KMS-11 (cell line): ENCODE measurements around the gene DUSP1.

Experiments used
- H2AFZ ChIP-seq: fragments of 200-600 bp; sonication (generic); 2 replicates; pipeline ENCODE4 v1.6.1; 2016; ENCODE audit warnings: antibody characterized with exemption, mixed run types, low read depth
- H3K27ac ChIP-seq: fragments of 200-600 bp; sonication (generic); 2 replicates; pipeline ENCODE4 v1.6.1; 2016; ENCODE audit warnings: mild to moderate bottlenecking, mixed run types
- H3K27me3 ChIP-seq: fragments of 200-600 bp; sonication (generic); 2 replicates; pipeline ENCODE4 v1.6.1; 2017; ENCODE audit warnings: mild to moderate bottlenecking, low read depth, mixed run types, moderate library complexity; ENCODE audit not compliant: insufficient read depth
- H3K36me3 ChIP-seq: fragments of 200-600 bp; sonication (generic); 2 replicates; pipeline ENCODE4 v1.6.1; 2017; ENCODE audit warnings: mild to moderate bottlenecking, mixed run types; ENCODE audit not compliant: insufficient read depth
- H3K4me1 ChIP-seq: fragments of 200-600 bp; sonication (generic); 2 replicates; pipeline ENCODE4 v1.6.1; 2016; ENCODE audit warnings: mild to moderate bottlenecking, low read depth, mixed run types; ENCODE audit not compliant: poor library complexity, severe bottlenecking
- H3K4me2 ChIP-seq: fragments of 200-600 bp; sonication (generic); 2 replicates; pipeline ENCODE4 v1.7.0; 2016; ENCODE audit warnings: mild to moderate bottlenecking, mixed run types
- H3K4me3 ChIP-seq: fragments of 200-600 bp; sonication (generic); IDR thresholded peaks from 2 replicates; pipeline ENCODE4 v1.6.1; 2017; ENCODE audit warnings: low read depth, low read length, mixed read lengths; ENCODE audit not compliant: insufficient read depth
- H3K79me2 ChIP-seq: fragments of 200-600 bp; sonication (generic); 2 replicates; pipeline ENCODE4 v1.6.1; 2016; ENCODE audit warnings: low read depth, mixed run types; ENCODE audit not compliant: insufficient read depth
- H3K9ac ChIP-seq: fragments of 200-600 bp; sonication (generic); 2 replicates; pipeline ENCODE4 v1.6.1; 2016; ENCODE audit warnings: mild to moderate bottlenecking, mixed run types
- H4K20me1 ChIP-seq: fragments of 200-600 bp; sonication (generic); 2 replicates; pipeline ENCODE4 v1.6.1; 2016; ENCODE audit warnings: mild to moderate bottlenecking, mixed run types; ENCODE audit not compliant: insufficient read depth
- CTCF ChIP-seq: fragments of 200-600 bp; sonication (generic); conservative IDR thresholded peaks from 2 replicates; pipeline ENCODE4 v1.6.1; 2017; ENCODE audit warnings: low read depth, mild to moderate bottlenecking, antibody characterized with exemption, low read length, moderate library complexity, mixed read lengths

The DUSP1 gene

GRCh38 chr5:172764861-172765765 lies 5.9 kb downstream of the DUSP1 start:
- no peaks in the 10 kb centered on the region for H3K27me3 ChIP-seq
- H3K9ac ChIP-seq, result peak overlapping the region; percentile 82
- H4K20me1 ChIP-seq, result 0 out of 2 replicates have a peak, but pooled peaks cover 4% of the 10 kb centered on the region
- H3K79me2 ChIP-seq, result peaks cover 24% of the 10 kb centered on the region
- no peak for TF ChIP-seq CTCF
- H3K4me2 ChIP-seq, result peak overlapping the region; percentile 39
- H2AFZ ChIP-seq, result no peak overlapping the region
- H3K36me3 ChIP-seq, result no peaks in the 10 kb centered on the region
- H3K4me3 ChIP-seq, result no peak overlapping the region
- H3K27ac ChIP-seq, result peak overlapping the region; percentile 93
- H3K4me1 ChIP-seq, result peaks cover 49% of the 10 kb centered on the region

GRCh38 chr5:172763120-172763464 lies 7.9 kb downstream of the DUSP1 start:
- H3K4me2 ChIP-seq, result no peak overlapping the region
- no peaks in the 10 kb centered on the region for H3K27me3 ChIP-seq
- no peaks in the 10 kb centered on the region for H3K36me3 ChIP-seq
- peaks cover 33% of the 10 kb centered on the region for H3K4me1 ChIP-seq
- H4K20me1 ChIP-seq, result no peaks in the 10 kb centered on the region
- H3K9ac ChIP-seq, result no peak overlapping the region
- no peak for TF ChIP-seq CTCF
- H3K4me3 ChIP-seq, result no peak overlapping the region
- no peak overlapping the region for H2AFZ ChIP-seq
- H3K79me2 ChIP-seq, result peaks cover 4% of the 10 kb centered on the region; the same call in 1 of the 2 replicates
- H3K27ac ChIP-seq, result no peak overlapping the region

- Histone ChIP-seq H3K9ac (no peak overlapping the region), H4K20me1 (no peaks in the 10 kb centered on the region), H3K4me3 (no peak overlapping the region), H3K27ac (no peak overlapping the region), H3K4me2 (no peak overlapping the region), H3K27me3 (no peaks in the 10 kb centered on the region), H3K4me1 (peaks cover 28% of the 10 kb centered on the region), H2AFZ (no peak overlapping the region), H3K36me3 (no peaks in the 10 kb centered on the region), H3K79me2 (no peaks in the 10 kb centered on the region)
- TF ChIP-seq CTCF, result no peak
Observed at GRCh38 chr5:172762214-172763119, 8.5 kb downstream of the DUSP1 start.

GRCh38 chr5:172760959-172761358 lies 10.0 kb downstream of the DUSP1 start:
- Histone ChIP-seq H3K27me3 (no peaks in the 10 kb centered on the region), H3K4me3 (no peak overlapping the region), H3K36me3 (no peaks in the 10 kb centered on the region), H3K4me2 (no peak overlapping the region), H4K20me1 (no peaks in the 10 kb centered on the region), H3K4me1 (peaks cover 18% of the 10 kb centered on the region), H3K9ac (no peak overlapping the region), H3K27ac (no peak overlapping the region), H2AFZ (no peak overlapping the region), H3K79me2 (no peaks in the 10 kb centered on the region)
- TF ChIP-seq CTCF, result no peak
